ENCODE data around the gene CEMIP.

CEMIP gene

DNA sequence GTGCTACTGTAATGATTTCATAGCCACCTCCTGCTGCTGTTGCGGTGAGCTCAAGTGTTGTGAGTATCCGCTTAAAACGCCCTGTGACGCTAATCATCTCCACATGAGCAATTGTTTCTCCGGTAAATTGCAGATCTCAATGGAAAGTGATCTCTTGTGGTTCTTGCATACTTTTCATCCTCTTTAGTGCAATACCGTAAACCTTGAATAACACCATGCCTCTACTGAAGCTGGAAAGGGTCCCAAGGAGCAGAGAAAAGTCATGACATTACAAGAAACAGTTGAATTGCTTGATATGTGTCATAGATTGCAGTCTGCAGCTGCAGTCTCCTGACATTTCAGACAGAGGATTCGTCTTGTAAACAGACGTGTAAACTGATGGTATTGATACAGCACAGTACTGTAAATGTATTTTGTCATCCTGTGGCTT is 6.0 kb upstream of the CEMIP start:
- Mint-ChIP-seq H3K27me3 (peaks cover 13% of the 10 kb centered on the region), H3K4me1 (ENCODE audit: low read depth) (peaks cover 6% of the 10 kb centered on the region), H3K4me3 (no peak overlapping the region), H3K36me3 (ENCODE audit: low read depth) (no peaks in the 10 kb centered on the region), H3K9me3 (no peaks in the 10 kb centered on the region), H3K27ac (no peak overlapping the region)

DNA sequence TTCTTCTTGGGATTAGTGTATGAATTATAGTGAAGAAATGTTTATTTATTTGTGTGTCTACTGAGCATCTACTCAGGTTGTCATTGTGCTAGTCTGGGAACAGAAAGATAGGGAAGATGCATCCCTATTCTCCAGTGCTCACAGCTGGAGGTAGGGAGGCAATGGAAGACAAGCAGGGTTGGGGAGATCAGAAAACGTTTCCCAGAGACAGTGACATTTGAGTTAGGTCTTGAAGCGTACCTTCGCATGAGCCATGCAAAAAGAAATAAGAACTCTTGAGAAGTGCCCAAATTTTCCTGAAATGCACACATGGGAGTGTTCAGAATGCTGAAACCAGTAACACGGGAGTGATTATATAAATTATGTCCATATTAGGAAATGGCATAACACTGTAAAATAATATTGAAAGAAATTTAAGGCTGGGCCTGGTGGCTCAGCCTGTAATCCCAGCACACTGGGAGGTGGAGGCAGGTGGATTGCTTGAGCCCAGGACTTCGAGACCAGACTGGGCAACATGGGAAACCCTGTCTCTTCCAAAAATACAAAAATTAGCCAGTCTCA is 5.3 kb upstream of the CEMIP start:
- Mint-ChIP-seq H3K36me3 (ENCODE audit: low read depth) (no peaks in the 10 kb centered on the region), H3K27me3 (peaks cover 18% of the 10 kb centered on the region)

DNA sequence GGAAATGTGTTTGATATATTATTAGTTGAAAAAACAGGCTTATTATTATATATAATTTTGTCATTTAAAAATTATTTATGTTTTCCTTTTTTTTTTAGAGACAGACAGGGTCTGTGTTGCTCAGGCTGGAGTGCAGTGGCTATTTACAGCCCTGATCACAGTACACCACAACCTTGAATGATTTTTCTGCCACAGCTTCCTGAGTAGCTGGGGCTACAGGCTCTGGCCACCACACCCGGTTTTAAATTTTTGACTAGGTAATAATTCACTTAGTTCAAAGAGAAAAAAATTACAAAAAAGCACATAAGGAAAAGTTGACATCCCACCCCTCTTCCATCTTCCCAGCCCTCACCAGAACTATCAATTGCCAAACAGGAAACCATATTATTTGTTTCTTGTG is 4.7 kb upstream of the CEMIP start:
- peaks cover 5% of the 10 kb centered on the region for H3K4me1 Mint-ChIP-seq (ENCODE audit: low read depth)
- no peaks in the 10 kb centered on the region for H3K36me3 Mint-ChIP-seq (ENCODE audit: low read depth)
- H3K27me3 Mint-ChIP-seq = peaks cover 19% of the 10 kb centered on the region
- no peak overlapping the region for H3K27ac Mint-ChIP-seq
- no peak overlapping the region for H3K4me3 Mint-ChIP-seq
- no peaks in the 10 kb centered on the region for H3K9me3 Mint-ChIP-seq

More for the DNA sequence above, 5.3 kb upstream of the CEMIP start:
- Mint-ChIP-seq H3K27ac (no peak overlapping the region), H3K9me3 (no peaks in the 10 kb centered on the region), H3K4me3 (no peak overlapping the region), H3K4me1 (ENCODE audit: low read depth) (peaks cover 6% of the 10 kb centered on the region)

DNA sequence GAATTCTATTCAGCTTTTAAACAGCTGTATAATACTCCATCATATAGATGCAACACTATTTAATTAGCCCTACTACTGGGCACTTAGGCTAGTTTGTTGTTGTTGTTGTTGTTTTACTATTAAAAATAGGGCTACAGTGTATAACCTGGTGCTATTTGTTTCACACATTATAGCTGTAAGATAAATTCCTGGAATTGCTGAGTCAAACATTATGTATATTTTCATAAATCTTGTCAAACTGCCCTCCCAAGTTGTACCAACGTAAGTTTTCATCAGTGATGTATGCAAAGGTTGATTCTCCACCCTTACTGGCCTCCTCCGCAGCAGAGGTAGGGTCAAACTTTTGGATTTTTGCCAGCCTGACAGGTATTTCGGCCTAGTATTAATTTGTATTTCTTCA is 3.8 kb upstream of the CEMIP start:
- H3K4me3 Mint-ChIP-seq = no peak overlapping the region
- H3K4me1 Mint-ChIP-seq (ENCODE audit: low read depth) = peaks cover 9% of the 10 kb centered on the region
- no peak overlapping the region for H3K27ac Mint-ChIP-seq
- H3K36me3 Mint-ChIP-seq (ENCODE audit: low read depth) = no peaks in the 10 kb centered on the region
- no peaks in the 10 kb centered on the region for H3K9me3 Mint-ChIP-seq
- H3K27me3 Mint-ChIP-seq = peaks cover 28% of the 10 kb centered on the region

DNA sequence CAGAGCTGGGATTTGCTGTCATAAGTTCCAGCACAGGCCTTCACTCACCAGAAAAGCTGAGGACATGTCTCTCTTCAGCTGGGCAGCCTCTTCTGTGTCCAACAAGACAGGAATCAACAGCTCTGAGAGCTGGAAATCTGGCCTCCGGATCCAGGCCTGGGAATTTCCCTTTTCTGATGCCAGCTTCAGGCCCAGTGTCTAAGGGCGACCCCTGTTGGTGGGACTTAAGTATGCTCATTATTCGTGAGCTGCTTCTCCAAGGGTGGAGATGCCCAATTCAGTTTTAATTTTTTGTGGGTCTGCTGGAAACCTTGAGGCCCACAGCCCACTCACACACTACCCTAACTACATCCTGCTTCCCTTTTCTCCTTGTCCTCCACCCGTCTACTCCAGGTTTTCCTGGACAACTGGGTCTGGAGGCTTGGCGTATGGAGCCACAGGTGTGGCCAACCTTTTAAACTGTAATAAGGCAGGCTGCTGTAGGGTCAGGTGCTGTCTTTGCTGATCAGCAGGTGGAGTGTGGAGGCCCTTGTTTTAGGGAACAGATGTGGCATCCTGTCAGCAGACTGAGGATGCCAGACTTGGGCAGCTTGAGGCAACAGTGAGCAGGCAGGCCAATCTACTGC is 2.6 kb upstream of the CEMIP start:
- peaks cover 9% of the 10 kb centered on the region for H3K4me1 Mint-ChIP-seq (ENCODE audit: low read depth)
- H3K4me3 Mint-ChIP-seq = no peak overlapping the region
- no peaks in the 10 kb centered on the region for H3K36me3 Mint-ChIP-seq (ENCODE audit: low read depth)
- H3K27me3 Mint-ChIP-seq = peaks cover 37% of the 10 kb centered on the region
- no peak overlapping the region for H3K27ac Mint-ChIP-seq
- H3K9me3 Mint-ChIP-seq = no peaks in the 10 kb centered on the region

DNA sequence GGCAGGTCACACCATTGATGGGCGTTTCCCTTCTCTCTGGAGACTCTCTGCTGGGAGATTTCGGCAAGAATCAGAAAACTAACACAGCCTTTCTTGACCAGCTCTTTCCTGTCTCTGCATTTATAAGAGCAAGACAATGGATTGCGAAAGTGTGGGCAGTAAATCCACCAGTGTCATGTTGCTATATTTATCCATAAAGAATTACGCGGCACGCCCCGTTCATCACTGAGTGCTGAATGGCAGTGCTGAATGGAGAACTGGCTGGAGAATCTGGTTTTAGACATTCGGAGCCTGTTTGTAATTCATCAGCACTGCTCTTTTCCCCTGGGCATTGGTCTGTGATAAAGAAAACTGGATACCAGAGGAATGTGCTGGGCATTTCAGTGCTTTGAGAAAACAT is 2.0 kb upstream of the CEMIP start:
- Mint-ChIP-seq H3K4me1 (ENCODE audit: low read depth) (peaks cover 9% of the 10 kb centered on the region), H3K27me3 (peaks cover 43% of the 10 kb centered on the region), H3K4me3 (no peak overlapping the region)

DNA sequence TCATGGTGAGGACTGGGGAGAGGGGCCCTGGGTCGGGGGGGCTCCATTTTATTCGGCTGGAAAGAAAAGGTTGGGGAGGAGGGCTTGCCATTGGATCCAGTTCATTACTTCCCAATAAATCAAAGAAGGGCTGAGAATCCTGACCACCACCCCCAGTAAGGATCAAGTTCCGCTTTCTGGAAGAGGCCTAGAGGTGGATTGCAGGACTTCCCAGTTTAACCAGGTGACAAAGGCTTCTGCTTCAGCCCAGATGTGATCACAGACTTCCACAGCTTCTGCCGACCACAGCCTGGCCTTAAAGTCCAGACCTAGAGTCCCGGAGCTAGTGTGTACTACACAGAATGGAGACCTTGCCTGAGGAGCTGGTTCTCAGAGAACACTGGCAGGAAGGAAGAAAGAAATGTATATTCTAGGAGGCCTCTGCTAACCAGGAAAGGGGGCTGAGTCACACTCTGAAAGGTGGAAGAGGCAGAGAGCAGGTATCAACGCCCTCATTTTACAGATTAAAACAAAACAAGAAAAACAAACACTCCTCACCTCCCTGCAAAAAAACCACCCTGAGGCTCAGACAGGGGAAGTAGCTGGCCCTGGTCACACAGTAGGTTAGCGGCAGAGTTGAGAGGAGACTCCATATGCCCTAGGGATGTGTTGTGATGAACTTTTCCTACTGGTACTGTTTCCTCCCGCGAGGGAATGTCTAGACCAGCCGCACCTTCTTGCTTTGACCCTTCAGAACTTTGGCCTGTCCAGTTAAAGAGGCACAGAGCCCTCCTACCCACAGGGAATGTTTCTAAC is 1.1 kb upstream of the CEMIP start:
- Mint-ChIP-seq H3K4me1 (ENCODE audit: low read depth) (peaks cover 9% of the 10 kb centered on the region), H3K36me3 (ENCODE audit: low read depth) (no peaks in the 10 kb centered on the region), H3K27ac (no peak overlapping the region), H3K27me3 (peaks cover 47% of the 10 kb centered on the region), H3K4me3 (no peak overlapping the region), H3K9me3 (no peaks in the 10 kb centered on the region)

More for the DNA sequence above, 2.0 kb upstream of the CEMIP start:
- no peaks in the 10 kb centered on the region for H3K36me3 Mint-ChIP-seq (ENCODE audit: low read depth)
- H3K27ac Mint-ChIP-seq = no peak overlapping the region
- H3K9me3 Mint-ChIP-seq = no peaks in the 10 kb centered on the region

DNA sequence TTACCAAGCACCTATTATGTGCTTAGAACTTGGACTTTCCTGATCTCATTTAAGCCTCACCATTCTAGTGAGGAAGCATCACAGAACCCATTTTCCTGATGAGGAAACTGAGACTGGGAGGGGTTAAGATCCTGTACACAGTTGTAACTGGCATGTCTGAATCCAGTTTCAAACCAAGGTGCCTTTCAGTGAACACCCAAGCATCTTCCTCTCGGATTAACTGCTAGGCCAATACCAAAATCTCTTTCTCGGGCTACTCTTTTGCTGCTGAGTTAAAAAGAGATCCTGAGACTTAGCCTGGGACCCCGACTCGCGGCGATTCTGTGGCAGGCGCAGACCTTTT is 578 bp upstream of the CEMIP start:
- Mint-ChIP-seq H3K4me3 (no peak overlapping the region), H3K27ac (no peak overlapping the region), H3K4me1 (ENCODE audit: low read depth) (peaks cover 9% of the 10 kb centered on the region), H3K9me3 (no peaks in the 10 kb centered on the region), H3K36me3 (ENCODE audit: low read depth) (no peaks in the 10 kb centered on the region), H3K27me3 (peaks cover 50% of the 10 kb centered on the region)

DNA sequence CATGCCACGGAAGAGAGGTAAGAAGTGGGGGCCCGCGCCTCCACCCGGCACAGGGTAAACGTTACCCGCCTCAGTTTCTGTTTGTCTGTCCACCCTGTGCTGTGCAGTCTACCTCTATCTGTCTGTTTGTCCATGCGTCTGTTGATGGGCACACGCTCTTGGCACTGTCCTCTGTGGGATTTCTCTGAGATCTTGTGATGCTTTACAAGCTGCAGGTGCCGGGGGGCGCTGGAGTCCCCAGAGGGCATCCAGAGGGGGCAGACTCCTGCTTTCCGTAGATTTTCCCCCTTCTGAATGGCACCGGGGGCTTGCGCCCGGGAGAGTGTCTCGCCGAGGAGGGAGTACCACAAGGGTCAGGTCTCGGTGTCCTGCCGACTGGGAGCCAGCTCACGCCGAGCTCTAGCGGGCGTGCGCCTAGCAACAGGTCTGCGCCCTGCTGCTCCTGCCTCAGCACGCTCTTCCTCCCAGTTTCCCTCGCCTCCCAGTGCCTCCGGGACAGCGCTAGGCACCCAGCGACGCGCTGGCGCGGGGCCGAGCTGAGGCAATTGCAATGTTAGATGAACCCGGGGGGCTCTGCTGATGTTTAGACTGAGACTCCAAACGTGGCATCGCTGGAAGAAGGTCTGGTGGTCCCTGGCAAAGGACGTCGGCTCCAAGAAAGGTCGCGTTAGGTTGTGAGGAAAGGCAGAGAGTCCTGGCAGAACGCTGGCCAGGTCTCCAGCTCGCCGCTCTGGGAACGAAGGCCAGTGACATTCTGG is 667 bp downstream of the CEMIP start:
- Mint-ChIP-seq H3K27ac (no peak overlapping the region), H3K4me1 (ENCODE audit: low read depth) (peaks cover 9% of the 10 kb centered on the region), H3K27me3 (peaks cover 47% of the 10 kb centered on the region), H3K36me3 (ENCODE audit: low read depth) (no peaks in the 10 kb centered on the region), H3K4me3 (peak overlapping the region; percentile 77), H3K9me3 (no peaks in the 10 kb centered on the region)

DNA sequence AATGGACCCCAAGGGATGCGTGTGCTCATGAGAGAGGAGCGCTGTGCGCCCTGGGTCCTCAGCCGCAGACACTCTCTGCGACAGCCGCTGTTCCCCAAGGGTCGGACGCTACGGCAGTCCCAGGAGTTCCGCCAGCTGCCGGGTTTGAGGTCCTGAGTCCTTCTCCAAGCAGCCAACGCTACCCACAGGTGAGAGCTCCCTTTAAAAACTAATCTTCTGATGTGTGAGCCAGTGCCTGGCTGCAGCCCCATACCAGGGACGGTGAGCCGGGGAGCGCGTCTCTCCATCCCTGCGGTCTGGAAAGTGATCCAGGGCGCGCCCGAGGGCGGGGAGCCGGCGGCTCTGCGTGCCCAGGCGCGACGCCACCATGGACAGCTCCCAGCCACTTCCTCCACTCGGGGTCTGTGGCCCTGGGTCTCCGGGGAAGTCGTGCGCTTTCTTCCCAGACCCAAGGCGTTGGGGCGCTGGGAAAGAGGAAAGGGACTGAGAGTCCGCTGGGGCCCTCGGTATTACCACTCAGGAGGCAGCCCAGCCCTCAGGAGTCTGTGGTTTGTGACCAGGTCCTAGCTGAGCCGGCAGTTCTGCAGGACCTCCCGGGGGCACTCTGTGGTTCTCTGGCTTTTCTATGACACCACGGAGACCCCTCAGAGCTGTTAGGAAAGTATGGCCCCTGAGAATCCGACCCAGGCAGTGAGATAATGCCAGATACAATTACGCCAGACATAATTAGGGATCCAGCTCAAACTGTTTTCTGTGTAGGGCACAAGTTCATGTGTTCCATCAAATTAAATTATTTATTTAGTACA is 1.4 kb downstream of the CEMIP start:
- no peak overlapping the region for H3K27ac Mint-ChIP-seq
- no peaks in the 10 kb centered on the region for H3K9me3 Mint-ChIP-seq
- peaks cover 9% of the 10 kb centered on the region for H3K4me1 Mint-ChIP-seq (ENCODE audit: low read depth)
- no peak overlapping the region for H3K4me3 Mint-ChIP-seq
- H3K27me3 Mint-ChIP-seq = peaks cover 49% of the 10 kb centered on the region
- H3K36me3 Mint-ChIP-seq (ENCODE audit: low read depth) = no peaks in the 10 kb centered on the region

DNA sequence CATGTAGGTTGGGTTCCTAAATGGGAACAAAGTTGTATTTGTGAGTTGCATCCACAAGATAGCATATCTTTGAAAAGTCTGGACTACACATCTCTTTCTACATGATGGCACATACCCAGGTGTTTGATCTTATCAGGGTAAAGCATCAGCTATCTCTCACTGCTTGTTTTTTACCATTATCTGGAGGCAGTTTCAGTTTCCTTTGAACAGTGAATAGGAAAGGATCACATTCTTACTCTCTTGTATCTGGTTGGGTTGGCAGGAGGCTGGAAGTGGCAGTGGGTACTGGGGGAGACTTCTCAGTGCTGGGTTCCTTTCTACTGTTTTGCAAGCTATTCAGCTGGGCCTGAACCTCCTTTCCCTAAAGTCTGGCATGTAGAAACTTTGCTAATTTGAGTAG is 4.1 kb downstream of the CEMIP start:
- no peak overlapping the region for H3K4me3 Mint-ChIP-seq
- no peak overlapping the region for H3K27ac Mint-ChIP-seq
- H3K4me1 Mint-ChIP-seq (ENCODE audit: low read depth) = peaks cover 9% of the 10 kb centered on the region
- H3K36me3 Mint-ChIP-seq (ENCODE audit: low read depth) = no peaks in the 10 kb centered on the region
- H3K27me3 Mint-ChIP-seq = peaks cover 40% of the 10 kb centered on the region
- H3K9me3 Mint-ChIP-seq = no peaks in the 10 kb centered on the region

DNA sequence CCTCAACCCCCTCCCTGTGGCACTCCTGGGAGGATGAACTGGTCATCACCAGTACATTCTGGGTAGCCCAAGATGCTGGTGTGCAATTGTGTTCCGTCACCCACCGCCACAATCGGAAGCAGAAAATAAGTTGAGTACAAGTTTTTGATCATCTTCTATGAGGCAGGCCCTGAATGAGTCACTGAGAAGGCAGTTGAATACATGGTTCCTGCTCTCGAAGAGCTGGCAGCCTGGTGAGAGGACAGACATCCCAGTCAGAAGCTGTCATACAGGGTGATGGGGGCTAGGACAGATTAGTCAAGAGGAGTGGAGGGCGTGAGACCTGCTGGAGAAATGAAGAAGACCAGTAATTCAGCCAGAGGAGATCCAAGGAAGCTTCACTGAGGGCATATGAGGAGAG is 6.2 kb downstream of the CEMIP start:
- peaks cover 26% of the 10 kb centered on the region for H3K27me3 Mint-ChIP-seq
- H3K4me3 Mint-ChIP-seq = no peak overlapping the region
- no peak overlapping the region for H3K27ac Mint-ChIP-seq
- H3K36me3 Mint-ChIP-seq (ENCODE audit: low read depth) = no peaks in the 10 kb centered on the region
- no peaks in the 10 kb centered on the region for H3K4me1 Mint-ChIP-seq (ENCODE audit: low read depth)
- H3K9me3 Mint-ChIP-seq = no peaks in the 10 kb centered on the region

DNA sequence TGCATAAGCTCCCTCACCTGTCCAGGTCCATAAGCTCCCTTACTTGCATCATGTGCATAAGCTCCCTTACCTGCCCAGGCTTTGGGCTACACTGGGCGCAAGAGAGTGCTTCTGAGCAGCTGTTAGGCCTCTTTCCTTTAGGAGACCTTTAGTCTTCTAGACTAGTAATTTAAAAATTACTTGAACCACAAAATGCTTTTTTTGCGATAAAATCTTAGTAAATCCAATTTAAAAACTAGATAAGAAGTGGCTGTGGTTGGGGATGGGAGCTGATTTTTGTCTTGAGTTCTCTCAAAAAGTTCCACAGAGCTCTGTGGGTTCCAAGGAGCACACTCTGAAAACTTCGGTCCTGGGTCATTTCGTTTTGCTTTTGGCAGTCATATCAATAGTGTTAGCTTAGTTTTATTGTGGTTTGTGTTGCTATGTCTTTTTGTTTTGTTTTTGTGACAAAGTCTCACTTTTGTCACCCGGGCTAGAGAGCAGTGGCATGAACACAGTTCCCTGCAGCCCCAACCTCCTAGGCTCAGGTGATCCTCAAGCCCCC is 6.7 kb downstream of the CEMIP start:
- Mint-ChIP-seq H3K4me3 (no peak overlapping the region), H3K27me3 (peaks cover 26% of the 10 kb centered on the region), H3K27ac (no peak overlapping the region), H3K36me3 (ENCODE audit: low read depth) (no peaks in the 10 kb centered on the region), H3K4me1 (ENCODE audit: low read depth) (no peaks in the 10 kb centered on the region), H3K9me3 (no peaks in the 10 kb centered on the region)

DNA sequence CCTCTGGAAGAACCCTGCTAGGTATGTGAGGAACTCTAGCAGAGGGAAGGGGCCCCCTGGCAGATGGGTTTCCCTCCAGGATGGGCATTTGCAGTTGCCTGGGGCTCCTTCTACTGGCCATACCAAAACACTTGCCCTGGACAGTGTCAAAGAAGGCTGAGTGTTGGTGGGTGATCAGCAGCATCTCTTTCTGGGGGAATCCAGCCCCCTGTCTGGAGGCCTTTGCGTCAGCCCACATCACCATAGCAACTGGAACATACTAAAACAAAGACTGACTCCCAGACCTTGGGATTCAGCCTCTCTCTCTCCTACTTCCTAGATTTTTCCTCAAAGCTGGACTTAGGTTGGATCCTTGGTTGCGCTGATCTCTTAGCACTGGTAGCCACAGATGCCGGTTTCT is 8.1 kb downstream of the CEMIP start:
- Mint-ChIP-seq H3K4me3 (no peak overlapping the region), H3K36me3 (ENCODE audit: low read depth) (no peaks in the 10 kb centered on the region), H3K4me1 (ENCODE audit: low read depth) (no peaks in the 10 kb centered on the region), H3K27me3 (peaks cover 14% of the 10 kb centered on the region), H3K9me3 (no peaks in the 10 kb centered on the region), H3K27ac (no peak overlapping the region)

All from stimulated activated naive CD8-positive, alpha-beta T cell treated with anti-CD3 and anti-CD28 coated beads, Interleukin-15, Interleukin-2, amounts not matched to agents 100 ng/mL and 50 ng/mL, for 24 hours (primary cell).